Gastroesophageal sphincter (tissue), 4 donors: ENCODE results near the gene DHX8. TPM values are rescaled to one million over a fixed set of nuclear protein-coding genes. Genes with fewer than 3 reads are reported as not detected.

Source experiments
- ATAC-seq: fragments of 150-250 bp; one replicate; pipeline ENCODE4 v1.9.1; 2016; ENCODE audit warnings: mild to moderate bottlenecking, moderate library complexity
- H3K27ac ChIP-seq, 4 donors: fragments of 200-600 bp; sonication (generic) in 3 of 4; 1 replicate in 3 of 4; 2 replicates in 1 of 4; pipeline ENCODE4 v1.5.1; 2016 to 2019
- H3K27me3 ChIP-seq: fragments of 200-600 bp; sonication (generic); one replicate; pipeline ENCODE4 v1.5.1; 2019
- H3K36me3 ChIP-seq, 2 donors: fragments of 200-600 bp; sonication (generic); one replicate each; pipeline ENCODE4 v1.5.1; 2019; ENCODE audit warnings: control low read depth in 1 of 2
- H3K4me1 ChIP-seq, 3 donors: fragments of 200-600 bp; sonication (generic); 1 replicate in 2 of 3; 2 replicates in 1 of 3; pipeline ENCODE4 v1.5.1; 2016 to 2019; ENCODE audit warnings: control low read depth in 2 of 3
- H3K4me3 ChIP-seq, 2 donors: fragments of 200-600 bp; sonication (generic); one replicate each; pipeline ENCODE4 v1.5.1; 2019; ENCODE audit warnings: mild to moderate bottlenecking in 1 of 2, moderate library complexity in 1 of 2
- H3K9me3 ChIP-seq, 3 donors: fragments of 200-600 bp; sonication (generic); one replicate each; pipeline ENCODE4 v1.5.1; 2017 to 2019; ENCODE audit warnings: control low read depth in 2 of 3
- EP300 ChIP-seq: sonication (generic); formaldehyde crosslinking; IDR thresholded peaks from one replicate; pipeline ENCODE4 v1.6.1; 2017; ENCODE audit warnings: antibody characterized with exemption, mild to moderate bottlenecking
- POLR2A ChIP-seq, 2 donors: fragments of 450-650 bp; IDR thresholded peaks; one replicate each; pipeline ENCODE4 v1.6.1; 2017; ENCODE audit warnings: antibody characterized with exemption in 2 of 2, mild to moderate bottlenecking in 2 of 2, moderate library complexity in 1 of 2
- POLR2AphosphoS5 ChIP-seq: sonication (generic); formaldehyde crosslinking; IDR thresholded peaks from one replicate; pipeline ENCODE4 v1.6.1; 2017; ENCODE audit warnings: antibody characterized with exemption
- WGBS, 2 donors: methylation state at CpG; one replicate each; pipeline ENCODE4 v1.1.5; 2018; ENCODE audit warnings: low coverage in 1 of 2; 5-methylcytosine and 5-hydroxymethylcytosine counted together
- total RNA-seq, 4 donors: library from RNA; depleted of rRNA; stranded (reverse); fragments of >200 nt; gene quantifications; one replicate each; pipeline ENCODE4 v1.1.0, GENCODE V29; 2016
- TF ChIP-seq, protein P1 (sequence below), 4 experiments: fragments of 200-600 bp in 2 of 4; fragments of 450-650 bp in 2 of 4; sonication (generic) in 1 of 4; IDR thresholded peaks; one replicate each; pipeline ENCODE4 v1.5.1; 2017 to 2019; ENCODE audit warnings: antibody characterized with exemption in 4 of 4, mild to moderate bottlenecking in 2 of 4, moderate library complexity in 2 of 4

DHX8 gene
- total RNA-seq, 4 donors from 2014 or later = 29.6 to 40.9 (median 34.1) TPM

DNA sequence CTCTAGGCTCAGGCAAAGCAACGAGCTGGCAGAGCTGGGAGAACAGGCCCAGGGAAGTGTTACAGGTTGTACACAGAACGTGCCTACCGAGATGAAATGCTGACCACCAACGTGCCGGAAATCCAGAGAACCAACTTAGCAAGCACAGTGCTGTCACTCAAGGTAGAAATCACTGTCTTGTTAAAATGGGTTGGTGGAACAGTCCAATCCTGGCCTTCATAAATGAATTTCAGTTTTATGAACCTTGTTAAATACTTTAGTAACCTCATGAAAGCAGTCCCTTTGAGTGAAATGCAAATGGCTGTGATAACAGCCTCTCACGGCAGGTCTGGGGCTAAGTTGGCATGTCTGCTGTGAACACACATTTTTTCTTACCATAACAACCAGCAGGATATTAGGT is 33.4 kb downstream of the DHX8 start:
- peaks cover 7 to 98% of the 10 kb centered on the region in 2 donors for H3K36me3 ChIP-seq
- 67 to 76% methylated on average over 6 of the region's 6 CpGs for WGBS, 2 donors

GRCh38 chr17:43517615-43518386 is 34.0 kb downstream of the DHX8 start:
- TF ChIP-seq POLR2AphosphoS5 (no peak), EP300 (no peak), POLR2A (IDR thresholded peaks at IDR 0.05) (no peak)
- TF ChIP-seq, protein P1, sequence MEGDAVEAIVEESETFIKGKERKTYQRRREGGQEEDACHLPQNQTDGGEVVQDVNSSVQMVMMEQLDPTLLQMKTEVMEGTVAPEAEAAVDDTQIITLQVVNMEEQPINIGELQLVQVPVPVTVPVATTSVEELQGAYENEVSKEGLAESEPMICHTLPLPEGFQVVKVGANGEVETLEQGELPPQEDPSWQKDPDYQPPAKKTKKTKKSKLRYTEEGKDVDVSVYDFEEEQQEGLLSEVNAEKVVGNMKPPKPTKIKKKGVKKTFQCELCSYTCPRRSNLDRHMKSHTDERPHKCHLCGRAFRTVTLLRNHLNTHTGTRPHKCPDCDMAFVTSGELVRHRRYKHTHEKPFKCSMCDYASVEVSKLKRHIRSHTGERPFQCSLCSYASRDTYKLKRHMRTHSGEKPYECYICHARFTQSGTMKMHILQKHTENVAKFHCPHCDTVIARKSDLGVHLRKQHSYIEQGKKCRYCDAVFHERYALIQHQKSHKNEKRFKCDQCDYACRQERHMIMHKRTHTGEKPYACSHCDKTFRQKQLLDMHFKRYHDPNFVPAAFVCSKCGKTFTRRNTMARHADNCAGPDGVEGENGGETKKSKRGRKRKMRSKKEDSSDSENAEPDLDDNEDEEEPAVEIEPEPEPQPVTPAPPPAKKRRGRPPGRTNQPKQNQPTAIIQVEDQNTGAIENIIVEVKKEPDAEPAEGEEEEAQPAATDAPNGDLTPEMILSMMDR (IDR thresholded peaks at IDR 0.05) = no peak
- no peak overlapping the region for H3K27ac ChIP-seq
- peaks cover 7 to 98% of the 10 kb centered on the region in 2 donors for H3K36me3 ChIP-seq
- WGBS, 2 donors = 66 to 86% methylated on average over 6 to 8 of the region's 8 CpGs
- H3K9me3 ChIP-seq = no peaks in the 10 kb centered on the region
- no peak overlapping the region for H3K4me3 ChIP-seq
- no peaks in the 10 kb centered on the region for H3K27me3 ChIP-seq
- ATAC-seq = no peak
- no peaks in the 10 kb centered on the region for H3K4me1 ChIP-seq

More for the DNA sequence above, 33.4 kb downstream of the DHX8 start:
- ATAC-seq = no peak
- no peaks in the 10 kb centered on the region for H3K9me3 ChIP-seq
- no peaks in the 10 kb centered on the region for H3K4me1 ChIP-seq
- no peak overlapping the region for H3K27ac ChIP-seq
- no peaks in the 10 kb centered on the region for H3K27me3 ChIP-seq
- no peak overlapping the region for H3K4me3 ChIP-seq
- TF ChIP-seq, protein P1 (IDR thresholded peaks at IDR 0.05) = no peak
- TF ChIP-seq POLR2AphosphoS5 (no peak), EP300 (no peak), POLR2A (IDR thresholded peaks at IDR 0.05) (no peak)

GRCh38 chr17:43521389-43521788 is 37.6 kb downstream of the DHX8 start:
- peaks cover 10 to 100% of the 10 kb centered on the region in 2 donors for H3K36me3 ChIP-seq
- 95% methylated on average over 4 of the region's 4 CpGs for WGBS, 2 donors

DNA sequence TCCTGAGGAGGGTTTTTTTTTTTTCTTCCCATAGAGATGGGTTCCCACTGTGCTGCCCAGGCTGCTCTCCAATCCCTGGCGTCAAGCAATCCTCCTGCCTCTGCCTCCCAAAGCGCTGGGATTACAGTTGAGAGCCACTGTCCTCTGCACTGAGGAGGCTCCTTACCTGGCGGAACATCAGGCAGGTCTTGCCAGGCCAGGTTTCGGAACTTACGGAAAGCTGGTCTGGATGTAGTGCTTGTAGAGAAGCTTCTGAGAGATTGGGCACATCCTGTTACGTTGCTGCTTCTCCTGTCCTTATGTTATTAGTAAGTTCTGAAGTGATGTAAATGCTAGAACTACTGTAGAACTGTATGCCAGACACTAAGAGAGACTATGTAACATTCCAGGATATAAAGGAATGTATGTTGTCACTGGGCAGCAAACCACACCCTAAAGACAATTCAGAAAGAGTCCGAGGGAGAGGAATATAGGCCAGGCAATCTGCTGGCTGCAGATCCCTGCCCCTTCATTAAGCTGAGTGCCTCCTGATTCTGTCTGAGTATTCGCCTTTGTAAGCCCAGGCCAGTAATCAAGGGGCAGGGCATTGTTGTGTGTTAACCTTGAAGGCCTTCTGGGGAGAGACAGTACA is 41.3 kb downstream of the DHX8 start:
- Histone ChIP-seq H3K9me3 (no peaks in the 10 kb centered on the region), H3K4me1 (peaks cover 0 to 9% (median 3%) of the 10 kb centered on the region in 3 donors), H3K36me3 (peaks cover 10 to 86% of the 10 kb centered on the region in 2 donors), H3K27ac (no peak overlapping the region), H3K27me3 (no peaks in the 10 kb centered on the region), H3K4me3 (no peak overlapping the region)
- WGBS, 2 donors = 73 to 80% methylated on average over 1 to 4 of the region's 8 CpGs
- TF ChIP-seq, protein P1 (IDR thresholded peaks at IDR 0.05) = no peak
- TF ChIP-seq POLR2AphosphoS5 (no peak), EP300 (no peak), POLR2A (IDR thresholded peaks at IDR 0.05) (no peak)
- ATAC-seq = no peak

More at GRCh38 chr17:43521389-43521788, 37.6 kb downstream of the DHX8 start:
- Histone ChIP-seq H3K9me3 (no peaks in the 10 kb centered on the region), H3K4me1 (no peaks in the 10 kb centered on the region), H3K4me3 (no peak overlapping the region), H3K27me3 (no peaks in the 10 kb centered on the region), H3K27ac (no peak overlapping the region)
- no peak for TF ChIP-seq POLR2AphosphoS5
- TF ChIP-seq POLR2A (IDR thresholded peaks at IDR 0.05) = no peak
- no peak for TF ChIP-seq EP300
- TF ChIP-seq, protein P1 (IDR thresholded peaks at IDR 0.05) = no peak
- ATAC-seq = no peak
